ENCODE data around the gene TBX4. TPM values are rescaled to one million over a fixed set of nuclear protein-coding genes. Genes with fewer than 3 reads are reported as not detected.

The TBX4 gene
- total RNA-seq, 2 donors from 2014 or later = not detected

DNA sequence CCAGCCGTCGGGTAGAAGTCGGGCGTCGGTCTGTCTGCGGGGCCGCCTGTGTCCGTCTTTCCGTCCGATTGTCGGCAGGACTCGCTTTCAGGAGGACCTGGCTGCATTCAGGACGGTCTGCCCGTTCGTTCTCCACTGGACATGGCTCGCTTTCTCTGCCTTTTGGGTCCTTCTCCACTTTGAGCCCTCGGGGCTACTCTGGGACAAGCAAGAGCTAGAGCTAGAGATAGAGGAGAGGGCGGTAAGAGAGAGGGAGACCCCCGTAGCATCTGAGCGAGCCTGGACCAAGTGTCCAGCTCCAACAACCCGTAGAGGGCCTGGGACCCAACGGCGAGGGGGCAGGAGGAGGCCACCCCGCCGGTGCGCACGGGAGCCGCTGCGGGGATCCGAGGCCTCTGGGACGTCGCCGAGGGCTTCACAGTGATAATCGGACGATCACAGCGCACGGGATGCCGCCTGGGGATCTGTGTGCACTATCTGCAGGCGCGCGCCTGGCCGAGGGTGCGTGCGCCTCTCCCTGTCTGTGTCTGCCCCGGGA, 4.5 kb downstream of the TBX4 start:
- peak; percentile 78 for DNase-seq
- H3K27ac ChIP-seq (ENCODE audit: low read depth, low read length) = no peak overlapping the region
- 6 to 7% methylated on average over 22 to 45 of the region's 45 CpGs for WGBS, 2 experiments (ENCODE audit: insufficient coverage in 1 of 2, insufficient read length in 1 of 2)
- Mint-ChIP-seq H3K27me3 (ENCODE audit: insufficient read depth) (peaks cover 98% of the 10 kb centered on the region), H3K27ac (no peak overlapping the region), H3K4me1 (peaks cover 33% of the 10 kb centered on the region), H3K9me3 (no peaks in the 10 kb centered on the region), H3K4me3 (peak overlapping the region; percentile 34), H3K36me3 (ENCODE audit: low read depth) (no peaks in the 10 kb centered on the region)
- H3K4me1 ChIP-seq (ENCODE audit: control insufficient read depth, insufficient read depth, low read length) = peaks cover 4% of the 10 kb centered on the region
- H3K27me3 ChIP-seq (ENCODE audit: control insufficient read depth, insufficient read depth, low read length, poor library complexity, severe bottlenecking) = peaks cover 100% of the 10 kb centered on the region
- TF ChIP-seq, protein P1, sequence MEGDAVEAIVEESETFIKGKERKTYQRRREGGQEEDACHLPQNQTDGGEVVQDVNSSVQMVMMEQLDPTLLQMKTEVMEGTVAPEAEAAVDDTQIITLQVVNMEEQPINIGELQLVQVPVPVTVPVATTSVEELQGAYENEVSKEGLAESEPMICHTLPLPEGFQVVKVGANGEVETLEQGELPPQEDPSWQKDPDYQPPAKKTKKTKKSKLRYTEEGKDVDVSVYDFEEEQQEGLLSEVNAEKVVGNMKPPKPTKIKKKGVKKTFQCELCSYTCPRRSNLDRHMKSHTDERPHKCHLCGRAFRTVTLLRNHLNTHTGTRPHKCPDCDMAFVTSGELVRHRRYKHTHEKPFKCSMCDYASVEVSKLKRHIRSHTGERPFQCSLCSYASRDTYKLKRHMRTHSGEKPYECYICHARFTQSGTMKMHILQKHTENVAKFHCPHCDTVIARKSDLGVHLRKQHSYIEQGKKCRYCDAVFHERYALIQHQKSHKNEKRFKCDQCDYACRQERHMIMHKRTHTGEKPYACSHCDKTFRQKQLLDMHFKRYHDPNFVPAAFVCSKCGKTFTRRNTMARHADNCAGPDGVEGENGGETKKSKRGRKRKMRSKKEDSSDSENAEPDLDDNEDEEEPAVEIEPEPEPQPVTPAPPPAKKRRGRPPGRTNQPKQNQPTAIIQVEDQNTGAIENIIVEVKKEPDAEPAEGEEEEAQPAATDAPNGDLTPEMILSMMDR (conservative IDR thresholded peaks at IDR 0.05) = no peak
- no peak overlapping the region for H3K9ac ChIP-seq (ENCODE audit: extremely low read depth, low read length, poor library complexity, severe bottlenecking)
- H3K9me3 ChIP-seq (ENCODE audit: control insufficient read depth, low read length) = no peaks in the 10 kb centered on the region
- no peaks in the 10 kb centered on the region for H3K36me3 ChIP-seq (ENCODE audit: control insufficient read depth, insufficient read depth, low read length)
- peak overlapping the region; percentile 49 for H3K4me3 ChIP-seq (ENCODE audit: low read length)

GRCh38 chr17:61457226-61457983, 5.2 kb downstream of the TBX4 start:
- peaks cover 4% of the 10 kb centered on the region for H3K4me1 ChIP-seq (ENCODE audit: control insufficient read depth, insufficient read depth, low read length)
- TF ChIP-seq, protein P1 (conservative IDR thresholded peaks at IDR 0.05) = no peak
- Mint-ChIP-seq H3K4me3 (peak overlapping the region; percentile 34), H3K36me3 (ENCODE audit: low read depth) (no peaks in the 10 kb centered on the region), H3K9me3 (no peaks in the 10 kb centered on the region), H3K27ac (no peak overlapping the region), H3K4me1 (peaks cover 37% of the 10 kb centered on the region), H3K27me3 (ENCODE audit: insufficient read depth) (peaks cover 99% of the 10 kb centered on the region)
- peak overlapping the region; percentile 49 for H3K4me3 ChIP-seq (ENCODE audit: low read length)
- no peaks in the 10 kb centered on the region for H3K9me3 ChIP-seq (ENCODE audit: control insufficient read depth, low read length)
- peak; percentile 82 for DNase-seq
- H3K9ac ChIP-seq (ENCODE audit: extremely low read depth, low read length, poor library complexity, severe bottlenecking) = no peak overlapping the region
- no peaks in the 10 kb centered on the region for H3K36me3 ChIP-seq (ENCODE audit: control insufficient read depth, insufficient read depth, low read length)
- H3K27me3 ChIP-seq (ENCODE audit: control insufficient read depth, insufficient read depth, low read length, poor library complexity, severe bottlenecking) = peaks cover 100% of the 10 kb centered on the region
- H3K27ac ChIP-seq (ENCODE audit: low read depth, low read length) = no peak overlapping the region
- 4 to 5% methylated on average over 22 to 39 of the region's 39 CpGs for WGBS, 2 experiments (ENCODE audit: insufficient coverage in 1 of 2, insufficient read length in 1 of 2)

GRCh38 chr17:61458000-61458399, 5.8 kb downstream of the TBX4 start:
- H3K9ac ChIP-seq (ENCODE audit: extremely low read depth, low read length, poor library complexity, severe bottlenecking) = no peak overlapping the region
- no peak for DNase-seq
- peaks cover 4% of the 10 kb centered on the region for H3K4me1 ChIP-seq (ENCODE audit: control insufficient read depth, insufficient read depth, low read length)
- H3K4me1 Mint-ChIP-seq = peaks cover 38% of the 10 kb centered on the region
- no peak overlapping the region for H3K27ac ChIP-seq (ENCODE audit: low read depth, low read length)
- peaks cover 100% of the 10 kb centered on the region for H3K27me3 ChIP-seq (ENCODE audit: control insufficient read depth, insufficient read depth, low read length, poor library complexity, severe bottlenecking)
- H3K9me3 ChIP-seq (ENCODE audit: control insufficient read depth, low read length) = no peaks in the 10 kb centered on the region
- 5 to 7% methylated on average over 9 to 13 of the region's 14 CpGs for WGBS, 2 experiments (ENCODE audit: insufficient coverage in 1 of 2, insufficient read length in 1 of 2)
- peak overlapping the region; percentile 49 for H3K4me3 ChIP-seq (ENCODE audit: low read length)
- no peaks in the 10 kb centered on the region for H3K36me3 ChIP-seq (ENCODE audit: control insufficient read depth, insufficient read depth, low read length)
- H3K4me3 Mint-ChIP-seq = peak overlapping the region; percentile 34
- peaks cover 99% of the 10 kb centered on the region for H3K27me3 Mint-ChIP-seq (ENCODE audit: insufficient read depth)
- H3K36me3 Mint-ChIP-seq (ENCODE audit: low read depth) = no peaks in the 10 kb centered on the region
- TF ChIP-seq, protein P1 (conservative IDR thresholded peaks at IDR 0.05) = no peak
- no peaks in the 10 kb centered on the region for H3K9me3 Mint-ChIP-seq
- H3K27ac Mint-ChIP-seq = no peak overlapping the region

All from endodermal cell (in vitro differentiated cells).